Cardiac muscle cell (in vitro differentiated cells and primary cell): ENCODE data around the gene PCDHGC3. TPM values are rescaled to one million over a fixed set of nuclear protein-coding genes. Genes with fewer than 3 reads are reported as not detected.
A peak's percentile ranks its signal among the peaks of the same experiment; 100 is the strongest.

Experiments
- DNase-seq, 2 donors: peaks; one replicate each; pipeline versions ENCODE4 v3.0.0 to v3.0.0-alpha.2; 2010 to 2017; ENCODE audit warnings: low read depth in 1 of 2, low spot score in 1 of 2
- H3K27ac ChIP-seq: fragments of 200-600 bp; sonication (generic); 2 replicates; pipeline ENCODE4 v1.5.1; 2016
- H3K27me3 ChIP-seq: fragments of 200-600 bp; sonication (generic); 2 replicates; pipeline ENCODE4 v1.6.0; 2016; ENCODE audit warnings: control low read depth
- H3K36me3 ChIP-seq: fragments of 200-600 bp; sonication (generic); 2 replicates; pipeline ENCODE4 v1.5.1; 2016; ENCODE audit warnings: control low read depth
- H3K4me1 ChIP-seq: fragments of 200-600 bp; sonication (generic); 2 replicates; pipeline ENCODE4 v1.8.1; 2017; ENCODE audit warnings: low read depth, mild to moderate bottlenecking, mixed run types
- H3K4me3 ChIP-seq: fragments of 200-600 bp; sonication (generic); 2 replicates; pipeline ENCODE4 v1.5.1; 2016; ENCODE audit warnings: mild to moderate bottlenecking
- H3K9me3 ChIP-seq: fragments of 200-600 bp; sonication (generic); 2 replicates; pipeline ENCODE4 v1.5.1; 2017; ENCODE audit warnings: low read depth, mild to moderate bottlenecking, control low read depth
- polyA plus RNA-seq: library from polyadenylated mRNA; unstranded; fragments of >200 nt; fragmentation: Nextera tagmentation; extraction: Ambion mirVana; gene quantifications from 2 replicates; pipeline ENCODE4 v1.2.1, GENCODE V29; 2016
- total RNA-seq: library from RNA; depleted of rRNA; stranded (reverse); fragments of >200 nt; gene quantifications from 2 replicates; pipeline ENCODE4 v1.2.3, GENCODE V29; 2016
- TF ChIP-seq, protein P1 (sequence below): IDR thresholded peaks from 2 replicates; pipeline ENCODE4 v1.5.1; 2012; ENCODE audit warnings: low read depth, mild to moderate bottlenecking, low read length

PCDHGC3 gene
- total and polyA plus RNA-seq, 2 experiments from 2014 or later, result 23.0 to 29.9 TPM

DNA sequence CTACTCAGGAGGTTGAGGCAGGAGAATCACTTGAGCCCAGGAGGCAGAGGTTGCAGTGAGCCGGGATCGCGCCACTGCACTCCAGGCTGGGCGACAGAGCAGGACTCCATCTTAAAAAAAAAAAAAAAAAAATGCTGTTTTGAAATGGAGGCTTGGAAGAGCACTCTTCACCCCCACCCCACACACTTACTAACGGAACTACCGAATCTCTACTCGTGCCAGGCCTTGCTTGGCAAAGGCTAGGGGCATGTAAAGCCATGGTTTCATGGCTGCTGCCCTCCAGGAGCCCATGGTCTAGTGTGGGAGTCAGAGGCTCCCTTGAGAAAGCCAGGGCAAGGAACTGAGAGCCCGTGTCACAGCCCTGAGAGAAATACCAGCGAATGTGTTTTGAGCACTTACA lies 34.4 kb downstream of the PCDHGC3 start:
- Histone ChIP-seq H3K4me3 (no peak overlapping the region), H3K27me3 (no peaks in the 10 kb centered on the region), H3K27ac (no peak overlapping the region), H3K36me3 (no peaks in the 10 kb centered on the region), H3K4me1 (peaks cover 20% of the 10 kb centered on the region), H3K9me3 (no peaks in the 10 kb centered on the region)
- DNase-seq, result no peak
- TF ChIP-seq, protein P1, sequence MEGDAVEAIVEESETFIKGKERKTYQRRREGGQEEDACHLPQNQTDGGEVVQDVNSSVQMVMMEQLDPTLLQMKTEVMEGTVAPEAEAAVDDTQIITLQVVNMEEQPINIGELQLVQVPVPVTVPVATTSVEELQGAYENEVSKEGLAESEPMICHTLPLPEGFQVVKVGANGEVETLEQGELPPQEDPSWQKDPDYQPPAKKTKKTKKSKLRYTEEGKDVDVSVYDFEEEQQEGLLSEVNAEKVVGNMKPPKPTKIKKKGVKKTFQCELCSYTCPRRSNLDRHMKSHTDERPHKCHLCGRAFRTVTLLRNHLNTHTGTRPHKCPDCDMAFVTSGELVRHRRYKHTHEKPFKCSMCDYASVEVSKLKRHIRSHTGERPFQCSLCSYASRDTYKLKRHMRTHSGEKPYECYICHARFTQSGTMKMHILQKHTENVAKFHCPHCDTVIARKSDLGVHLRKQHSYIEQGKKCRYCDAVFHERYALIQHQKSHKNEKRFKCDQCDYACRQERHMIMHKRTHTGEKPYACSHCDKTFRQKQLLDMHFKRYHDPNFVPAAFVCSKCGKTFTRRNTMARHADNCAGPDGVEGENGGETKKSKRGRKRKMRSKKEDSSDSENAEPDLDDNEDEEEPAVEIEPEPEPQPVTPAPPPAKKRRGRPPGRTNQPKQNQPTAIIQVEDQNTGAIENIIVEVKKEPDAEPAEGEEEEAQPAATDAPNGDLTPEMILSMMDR, result no peak

DNA sequence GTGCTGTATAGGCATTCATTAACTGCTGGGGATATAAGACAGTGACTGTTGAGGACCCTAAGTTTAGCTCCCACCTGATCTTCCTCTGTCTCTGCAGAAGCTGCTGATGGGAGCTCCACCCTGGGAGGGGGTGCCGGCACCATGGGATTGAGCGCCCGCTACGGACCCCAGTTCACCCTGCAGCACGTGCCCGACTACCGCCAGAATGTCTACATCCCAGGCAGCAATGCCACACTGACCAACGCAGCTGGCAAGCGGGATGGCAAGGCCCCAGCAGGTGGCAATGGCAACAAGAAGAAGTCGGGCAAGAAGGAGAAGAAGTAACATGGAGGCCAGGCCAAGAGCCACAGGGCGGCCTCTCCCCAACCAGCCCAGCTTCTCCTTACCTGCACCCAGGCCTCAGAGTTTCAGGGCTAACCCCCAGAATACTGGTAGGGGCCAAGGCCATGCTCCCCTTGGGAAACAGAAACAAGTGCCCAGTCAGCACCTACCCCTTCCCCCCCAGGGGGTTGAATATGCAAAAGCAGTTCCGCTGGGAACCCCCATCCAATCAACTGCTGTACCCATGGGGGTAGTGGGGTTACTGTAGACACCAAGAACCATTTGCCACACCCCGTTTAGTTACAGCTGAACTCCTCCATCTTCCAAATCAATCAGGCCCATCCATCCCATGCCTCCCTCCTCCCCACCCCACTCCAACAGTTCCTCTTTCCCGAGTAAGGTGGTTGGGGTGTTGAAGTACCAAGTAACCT lies 35.3 kb downstream of the PCDHGC3 start:
- DNase-seq, result no peak
- H3K27ac ChIP-seq, result no peak overlapping the region
- no peaks in the 10 kb centered on the region for H3K36me3 ChIP-seq
- peaks cover 20% of the 10 kb centered on the region for H3K4me1 ChIP-seq
- TF ChIP-seq, protein P1, result no peak
- no peak overlapping the region for H3K4me3 ChIP-seq
- no peaks in the 10 kb centered on the region for H3K9me3 ChIP-seq
- no peaks in the 10 kb centered on the region for H3K27me3 ChIP-seq

DNA sequence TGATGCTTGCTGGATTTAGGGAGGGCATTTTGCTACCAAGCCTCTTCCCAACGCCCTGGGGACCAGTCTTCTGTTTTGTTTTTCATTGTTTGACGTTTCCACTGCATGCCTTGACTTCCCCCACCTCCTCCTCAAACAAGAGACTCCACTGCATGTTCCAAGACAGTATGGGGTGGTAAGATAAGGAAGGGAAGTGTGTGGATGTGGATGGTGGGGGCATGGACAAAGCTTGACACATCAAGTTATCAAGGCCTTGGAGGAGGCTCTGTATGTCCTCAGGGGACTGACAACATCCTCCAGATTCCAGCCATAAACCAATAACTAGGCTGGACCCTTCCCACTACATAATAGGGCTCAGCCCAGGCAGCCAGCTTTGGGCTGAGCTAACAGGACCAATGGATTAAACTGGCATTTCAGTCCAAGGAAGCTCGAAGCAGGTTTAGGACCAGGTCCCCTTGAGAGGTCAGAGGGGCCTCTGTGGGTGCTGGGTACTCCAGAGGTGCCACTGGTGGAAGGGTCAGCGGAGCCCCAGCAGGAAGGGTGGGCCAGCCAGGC lies 36.1 kb downstream of the PCDHGC3 start:
- Histone ChIP-seq H3K36me3 (no peaks in the 10 kb centered on the region), H3K4me1 (peaks cover 20% of the 10 kb centered on the region), H3K27ac (no peak overlapping the region), H3K27me3 (no peaks in the 10 kb centered on the region), H3K9me3 (no peaks in the 10 kb centered on the region), H3K4me3 (no peak overlapping the region)
- DNase-seq, result no peak
- TF ChIP-seq, protein P1, result no peak

DNA sequence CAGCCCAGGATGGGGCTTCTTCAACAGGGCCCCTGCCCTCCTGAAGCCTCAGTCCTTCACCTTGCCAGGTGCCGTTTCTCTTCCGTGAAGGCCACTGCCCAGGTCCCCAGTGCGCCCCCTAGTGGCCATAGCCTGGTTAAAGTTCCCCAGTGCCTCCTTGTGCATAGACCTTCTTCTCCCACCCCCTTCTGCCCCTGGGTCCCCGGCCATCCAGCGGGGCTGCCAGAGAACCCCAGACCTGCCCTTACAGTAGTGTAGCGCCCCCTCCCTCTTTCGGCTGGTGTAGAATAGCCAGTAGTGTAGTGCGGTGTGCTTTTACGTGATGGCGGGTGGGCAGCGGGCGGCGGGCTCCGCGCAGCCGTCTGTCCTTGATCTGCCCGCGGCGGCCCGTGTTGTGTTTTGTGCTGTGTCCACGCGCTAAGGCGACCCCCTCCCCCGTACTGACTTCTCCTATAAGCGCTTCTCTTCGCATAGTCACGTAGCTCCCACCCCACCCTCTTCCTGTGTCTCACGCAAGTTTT lies 36.7 kb downstream of the PCDHGC3 start:
- H3K9me3 ChIP-seq, result no peaks in the 10 kb centered on the region
- H3K36me3 ChIP-seq, result no peaks in the 10 kb centered on the region
- TF ChIP-seq, protein P1, result peak; percentile 84
- no peak overlapping the region for H3K27ac ChIP-seq
- H3K27me3 ChIP-seq, result no peaks in the 10 kb centered on the region
- H3K4me3 ChIP-seq, result peak overlapping the region; percentile 47
- DNase-seq, result peak; percentile 71 to 85
- peaks cover 20% of the 10 kb centered on the region for H3K4me1 ChIP-seq

DNA sequence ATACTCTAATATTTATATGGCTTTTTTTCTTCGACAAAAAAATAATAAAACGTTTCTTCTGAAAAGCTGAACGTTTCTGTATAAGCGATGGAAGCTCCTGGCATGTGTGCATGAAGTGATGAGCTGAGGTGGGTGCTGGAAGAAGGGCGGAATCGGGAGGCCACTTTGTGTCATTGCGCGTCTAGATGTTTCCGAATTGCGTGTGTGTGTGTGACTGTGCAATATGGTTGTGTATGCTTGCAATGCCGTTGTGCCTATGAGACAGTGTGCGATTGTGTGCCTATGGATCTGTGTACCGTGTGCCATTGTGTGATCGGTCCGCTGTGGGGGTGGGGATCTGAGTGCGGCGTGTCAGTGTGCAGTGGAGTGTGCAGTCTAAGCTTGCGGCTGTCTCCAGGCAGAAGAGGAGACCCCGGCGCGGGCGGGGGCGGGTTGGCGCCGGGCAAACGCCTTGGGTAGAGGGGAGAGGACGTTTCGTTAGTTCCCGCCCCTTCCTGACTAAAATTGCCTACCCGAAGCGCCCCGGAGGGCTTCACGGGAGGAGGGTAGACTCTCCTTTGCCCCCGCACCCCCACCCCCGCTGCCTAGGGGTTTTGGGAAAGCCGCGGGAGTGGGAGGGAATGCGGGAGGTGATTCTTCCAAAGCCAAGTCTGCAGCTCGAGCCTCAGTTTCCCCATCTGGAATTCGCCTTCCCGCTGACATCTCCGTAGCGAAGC lies 37.3 kb downstream of the PCDHGC3 start:
- Histone ChIP-seq H3K4me3 (peak overlapping the region; percentile 47), H3K27me3 (no peaks in the 10 kb centered on the region), H3K9me3 (no peaks in the 10 kb centered on the region), H3K36me3 (no peaks in the 10 kb centered on the region), H3K4me1 (peaks cover 15% of the 10 kb centered on the region), H3K27ac (peak overlapping the region; percentile 76)
- peak; percentile 54 to 62 for DNase-seq
- TF ChIP-seq, protein P1, result no peak
